HG03565 (cell line): ENCODE measurements around the gene ATP9A.
"Not testable (repeated sequence)": the region's sequence is repeated elsewhere in the genome, so short reads cannot be mapped to it uniquely, and the experiment has no call there.

Experiments used
- ATAC-seq: cut with Tn5 transposase; IDR thresholded peaks from one replicate; pipeline ENCODE4 v1.9.1; 2021; ENCODE audit warnings: mild to moderate bottlenecking, moderate library complexity; ENCODE audit not compliant: unreplicated experiment

ATP9A gene

DNA sequence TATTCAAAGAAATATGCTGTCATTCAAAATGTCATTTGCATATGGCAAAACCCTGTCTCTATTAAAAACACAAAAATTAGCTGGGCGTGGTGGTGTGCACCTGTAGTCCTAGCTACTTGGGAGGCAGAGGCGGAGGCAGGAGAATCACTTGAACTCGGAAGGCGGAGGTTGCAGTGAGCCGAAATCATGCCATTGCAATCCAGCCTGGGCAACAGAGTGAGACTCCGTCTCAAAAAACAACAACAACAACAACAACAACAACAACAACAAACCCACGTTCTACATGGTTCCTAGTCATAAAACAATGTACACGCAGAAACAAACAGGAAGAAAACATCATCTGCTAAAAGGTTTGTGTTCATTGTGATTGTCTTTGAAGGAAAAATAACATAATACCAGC lies 15.0 kb downstream of the ATP9A start:
- not testable (repeated sequence) for ATAC-seq

DNA sequence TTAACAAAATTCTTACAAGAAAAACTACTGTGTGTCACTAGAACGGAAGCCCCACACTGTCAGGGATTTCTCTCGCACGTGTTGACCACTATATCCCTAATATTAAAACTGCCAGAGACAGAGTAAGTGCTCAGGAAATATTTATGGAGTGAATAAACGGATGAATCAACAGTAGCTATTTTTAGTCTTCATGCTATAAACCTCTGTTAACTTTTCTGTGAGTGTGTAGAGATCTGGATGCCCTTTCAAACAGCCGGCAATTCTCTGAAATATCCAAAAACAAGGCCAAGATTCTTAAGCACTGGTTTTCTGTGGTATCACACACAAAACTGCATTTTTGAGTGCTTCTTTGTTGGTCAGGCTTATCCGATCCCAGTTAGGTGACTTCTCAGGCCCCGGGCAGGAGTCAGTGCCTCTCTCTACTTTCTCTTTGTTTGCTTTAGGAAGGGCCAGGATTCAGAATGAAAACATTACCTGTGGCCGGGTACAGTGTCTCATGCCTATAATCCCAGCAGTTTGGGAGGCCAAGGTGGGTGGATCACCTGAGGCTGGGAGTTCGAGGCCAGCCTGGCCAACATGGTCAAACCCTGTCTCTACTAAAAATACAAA lies 15.7 kb downstream of the ATP9A start:
- ATAC-seq: no peak

DNA sequence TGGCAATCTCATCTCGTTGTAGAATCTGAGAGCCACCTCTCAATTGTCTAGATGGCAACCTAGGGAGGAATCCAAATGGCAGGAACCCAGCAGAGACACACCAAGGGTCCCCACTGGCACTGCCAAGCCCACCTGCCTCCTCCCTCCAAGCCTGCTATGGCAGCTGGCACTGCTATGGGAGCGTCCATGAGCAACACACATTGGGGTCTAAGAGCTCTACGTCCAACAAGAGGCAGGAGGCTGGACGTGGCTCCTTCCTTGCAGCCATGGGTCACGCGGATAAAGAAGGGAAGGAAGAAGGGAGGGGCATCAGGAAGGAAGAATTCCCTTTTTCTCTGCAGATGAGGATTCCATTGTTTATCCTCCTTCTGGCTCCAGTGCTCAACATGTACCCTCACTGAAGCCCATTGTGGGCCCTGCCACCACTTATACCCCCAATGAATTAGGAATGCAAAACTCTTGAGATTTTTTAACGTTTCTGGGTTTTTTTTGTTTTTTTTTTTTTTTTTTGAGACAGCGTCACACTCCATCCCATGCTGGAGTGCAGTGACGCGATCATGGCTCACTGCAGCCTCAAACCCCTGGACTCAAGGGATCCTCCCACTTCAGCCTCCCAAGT lies 17.3 kb downstream of the ATP9A start:
- ATAC-seq: no peak

DNA sequence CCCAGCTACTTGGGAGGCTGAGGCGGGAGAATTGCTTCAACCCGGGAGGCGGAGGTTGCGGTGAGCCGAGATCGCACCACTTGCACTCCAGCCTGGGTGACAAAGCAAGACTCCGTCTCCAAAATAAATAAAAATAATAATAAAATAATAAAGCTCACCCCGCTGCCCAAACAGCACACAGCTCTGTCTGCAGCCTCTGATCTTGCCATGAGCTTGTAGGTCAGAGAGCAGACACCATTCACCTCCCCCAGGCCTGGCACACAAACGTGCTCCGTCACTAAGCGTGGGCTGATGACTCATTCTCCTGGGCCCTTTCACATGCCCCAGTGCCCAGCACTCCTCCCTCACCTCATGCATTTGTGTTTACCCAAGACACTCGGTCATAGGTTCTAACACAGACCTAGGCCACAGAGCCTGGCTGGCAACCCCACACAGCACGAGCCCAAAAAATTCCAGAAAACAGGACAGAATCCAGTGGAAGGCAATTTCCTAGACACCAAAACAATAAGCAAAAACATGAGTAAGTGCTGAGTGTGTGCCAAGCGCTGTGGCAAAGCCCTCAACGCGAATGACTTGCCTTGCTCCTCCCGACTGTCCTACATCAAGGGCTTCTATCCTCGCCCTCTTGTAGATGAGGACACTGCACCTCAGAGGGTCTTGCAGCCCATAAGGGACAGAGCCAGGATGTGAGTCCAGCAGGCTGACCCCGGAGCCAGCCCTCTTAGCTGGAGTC lies 18.0 kb downstream of the ATP9A start:
- ATAC-seq: no peak

DNA sequence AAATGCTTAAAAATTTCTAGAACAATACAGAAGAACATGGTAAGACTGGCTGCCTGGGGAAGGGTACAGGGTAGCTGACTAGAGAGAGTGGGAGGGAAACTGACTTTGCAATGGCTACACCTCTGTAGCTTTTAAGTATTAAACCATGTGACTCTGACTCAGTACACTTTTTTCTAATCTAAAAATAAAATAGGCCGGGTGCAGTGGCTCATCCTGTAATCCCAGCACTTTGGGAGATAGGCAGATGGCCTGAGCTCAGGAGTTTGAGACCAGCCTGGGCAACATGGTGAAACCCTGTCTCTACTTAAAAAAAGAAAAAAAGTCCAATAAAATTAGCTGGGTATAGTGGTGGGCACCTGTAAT lies 18.5 kb downstream of the ATP9A start:
- no peak for ATAC-seq

DNA sequence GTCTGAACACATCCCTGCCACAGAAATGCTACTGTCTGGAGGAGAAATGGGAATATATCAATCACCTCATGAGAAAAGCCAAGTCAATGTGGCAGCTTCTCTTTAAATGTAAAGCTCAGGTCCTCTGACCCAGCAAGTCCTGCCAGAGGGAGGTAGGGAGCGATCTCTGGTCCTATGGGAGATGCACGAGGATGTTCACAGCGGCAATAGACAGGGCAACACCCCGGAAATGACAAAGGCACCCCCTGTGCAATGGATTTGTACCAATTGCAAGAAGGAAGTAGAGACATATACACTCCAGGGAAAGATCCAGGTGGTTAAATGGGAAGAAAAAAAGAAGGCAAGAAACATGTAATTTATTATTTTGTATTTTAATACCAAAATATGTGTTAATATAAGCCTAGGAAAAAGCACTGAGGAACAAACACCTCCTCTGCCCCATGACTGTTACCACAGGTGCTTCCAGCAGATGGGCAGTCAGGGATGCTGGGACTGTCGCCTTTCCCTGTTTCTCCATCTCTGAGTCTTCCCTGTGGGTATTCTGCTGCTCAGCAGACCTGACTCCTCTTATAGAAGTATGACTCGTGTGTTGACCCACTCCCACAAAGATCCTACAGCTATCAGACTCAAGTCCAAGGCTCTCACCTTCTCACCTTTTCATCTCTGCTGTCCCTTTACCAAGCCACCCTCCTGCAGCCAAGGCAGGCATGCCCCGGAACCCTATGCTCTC lies 20.8 kb downstream of the ATP9A start:
- no peak for ATAC-seq

DNA sequence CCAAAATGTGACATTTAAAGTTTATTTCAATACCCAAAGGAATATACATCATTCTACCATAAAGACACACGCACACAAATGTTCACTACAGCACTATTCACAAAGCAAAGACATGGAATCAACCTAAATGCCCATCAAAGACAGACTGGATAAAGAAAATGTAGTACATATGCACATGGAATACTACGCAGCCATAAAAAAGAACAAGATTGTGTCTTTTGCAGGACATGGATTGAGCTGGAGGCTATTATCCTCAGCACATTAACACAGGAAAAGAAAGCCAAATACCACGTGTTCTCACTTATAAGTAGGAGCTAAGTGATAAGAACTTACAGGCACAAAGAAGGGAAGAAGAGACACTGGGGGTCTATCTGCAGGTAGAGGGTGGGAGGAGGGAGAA lies 22.4 kb downstream of the ATP9A start:
- no peak for ATAC-seq

DNA sequence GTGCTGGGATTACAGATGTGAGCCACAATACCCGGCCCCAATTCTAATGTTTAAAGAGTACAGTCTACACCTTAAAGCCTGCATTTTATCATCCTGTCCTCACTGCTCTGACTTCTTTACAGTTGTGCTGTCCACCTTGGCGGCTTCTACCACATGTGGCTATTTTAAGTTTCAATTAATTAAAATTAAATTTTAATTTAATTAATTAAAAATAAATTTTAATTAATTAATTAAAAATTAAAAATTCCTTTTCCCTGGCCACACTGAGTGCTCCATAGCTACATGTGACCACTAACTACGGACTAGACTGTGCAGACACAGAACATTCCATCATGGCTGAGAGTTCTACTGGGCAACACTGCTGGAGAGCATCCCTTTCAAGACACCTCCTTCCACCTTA lies 27.4 kb downstream of the ATP9A start:
- no peak for ATAC-seq

DNA sequence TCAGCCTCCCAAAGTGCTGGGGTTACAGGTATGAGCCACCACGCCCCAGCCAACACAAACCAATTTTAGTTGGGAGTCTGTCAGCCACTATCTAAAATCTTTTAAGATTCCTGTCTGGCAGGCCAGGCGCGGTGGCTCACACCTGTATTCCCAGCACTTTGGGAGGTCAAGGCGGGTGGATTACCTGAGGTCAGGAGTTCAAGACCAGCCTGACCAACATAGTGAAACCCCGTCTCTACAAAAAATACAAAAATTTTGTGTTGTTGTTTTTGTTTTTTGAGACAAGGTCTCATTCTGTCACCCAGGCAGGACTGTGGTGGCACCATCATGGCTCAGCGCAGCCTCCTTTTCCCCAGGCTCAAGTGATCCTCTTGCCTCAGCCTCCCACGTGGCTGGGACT lies 27.9 kb downstream of the ATP9A start:
- ATAC-seq: not testable (repeated sequence)

DNA sequence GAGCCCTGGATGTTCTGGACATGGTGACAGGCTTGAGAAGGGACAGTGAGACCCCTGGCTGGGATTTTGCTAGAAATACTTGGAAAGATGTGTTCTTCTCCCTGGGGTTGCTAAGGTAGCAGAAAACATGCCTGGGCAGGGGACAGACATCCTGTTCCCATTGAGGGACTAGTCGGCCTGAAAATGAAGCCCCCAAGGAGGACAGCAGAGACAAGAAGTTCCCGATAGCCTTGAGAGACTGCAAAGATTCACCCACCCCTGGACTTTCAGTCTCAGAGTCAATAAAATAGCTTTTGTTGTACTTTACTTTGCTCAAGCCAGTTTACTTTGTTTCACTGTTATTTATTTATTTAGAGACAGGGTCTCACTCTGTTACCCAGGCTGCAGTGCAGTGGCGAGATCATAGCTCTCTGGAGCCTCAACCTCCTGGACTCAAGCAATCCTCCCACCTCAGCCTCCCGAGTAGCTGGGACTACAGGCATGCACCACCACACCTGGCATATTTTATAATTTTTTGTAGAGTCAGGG lies 28.4 kb downstream of the ATP9A start:
- no peak for ATAC-seq

DNA sequence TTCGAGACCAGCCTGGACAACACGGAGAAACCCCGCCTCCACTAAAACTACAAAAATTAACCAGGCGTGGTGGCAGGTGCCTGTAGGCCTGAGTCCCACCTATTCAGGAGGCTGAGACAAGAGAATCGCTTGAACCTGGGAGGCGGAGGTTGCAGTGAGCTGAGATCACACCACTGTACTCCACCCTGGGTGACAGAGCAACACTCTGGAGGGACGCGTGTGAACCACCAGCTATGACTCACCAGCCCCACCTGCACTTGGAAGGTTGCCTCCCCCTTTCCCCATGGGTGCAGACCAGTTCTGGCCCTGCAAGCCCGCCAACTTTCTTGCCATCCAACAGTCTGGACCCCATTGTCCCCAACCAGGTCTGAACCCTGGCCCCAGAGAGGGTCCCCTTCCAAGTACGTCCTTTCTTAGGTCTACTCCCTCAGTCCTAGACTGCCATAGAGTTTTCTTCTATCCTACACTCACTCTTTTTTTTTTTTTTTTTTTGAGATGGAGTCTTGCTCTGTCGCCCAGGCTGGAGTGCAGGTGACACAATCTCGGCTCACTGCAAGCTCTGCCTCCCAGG lies 29.2 kb downstream of the ATP9A start:
- no peak for ATAC-seq

DNA sequence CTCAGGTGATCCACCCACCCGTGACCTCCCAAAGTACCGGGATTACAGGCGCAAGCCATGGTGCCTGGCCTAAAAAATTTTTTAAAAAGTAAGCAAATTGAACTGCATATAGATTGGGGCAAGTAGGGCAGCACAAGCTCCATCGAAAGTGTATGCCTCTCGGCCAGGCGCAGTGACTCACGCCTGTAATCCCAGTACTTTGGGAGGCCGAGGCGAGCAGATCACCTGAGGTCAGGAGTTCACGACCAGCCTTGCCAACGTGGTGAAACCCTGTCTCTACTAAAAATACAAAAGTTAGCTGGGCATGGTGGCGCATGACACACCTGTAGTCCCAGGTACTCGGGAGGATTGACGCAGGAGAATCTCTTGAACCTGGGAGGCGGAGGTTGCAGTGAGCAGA lies 29.9 kb downstream of the ATP9A start:
- ATAC-seq: not testable (repeated sequence)

DNA sequence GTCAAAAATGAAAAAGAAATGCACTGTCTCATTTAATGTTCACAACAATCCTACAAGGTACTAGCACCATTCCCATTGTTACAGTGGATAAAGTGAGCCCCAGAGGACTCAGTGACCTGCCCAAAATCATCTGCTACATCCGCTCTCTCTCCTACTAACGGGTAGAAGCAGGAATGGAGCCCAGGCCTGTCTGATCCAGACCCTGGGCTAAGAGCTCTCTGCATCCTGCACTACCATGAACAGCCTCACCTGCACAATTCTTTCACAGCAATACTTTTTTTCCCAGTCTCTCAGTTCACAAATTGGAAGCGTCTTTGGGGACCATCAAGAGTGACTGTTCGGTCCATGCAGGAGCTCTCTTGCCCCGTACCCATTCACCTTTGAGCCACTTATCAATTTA lies 31.2 kb downstream of the ATP9A start:
- ATAC-seq: no peak

DNA sequence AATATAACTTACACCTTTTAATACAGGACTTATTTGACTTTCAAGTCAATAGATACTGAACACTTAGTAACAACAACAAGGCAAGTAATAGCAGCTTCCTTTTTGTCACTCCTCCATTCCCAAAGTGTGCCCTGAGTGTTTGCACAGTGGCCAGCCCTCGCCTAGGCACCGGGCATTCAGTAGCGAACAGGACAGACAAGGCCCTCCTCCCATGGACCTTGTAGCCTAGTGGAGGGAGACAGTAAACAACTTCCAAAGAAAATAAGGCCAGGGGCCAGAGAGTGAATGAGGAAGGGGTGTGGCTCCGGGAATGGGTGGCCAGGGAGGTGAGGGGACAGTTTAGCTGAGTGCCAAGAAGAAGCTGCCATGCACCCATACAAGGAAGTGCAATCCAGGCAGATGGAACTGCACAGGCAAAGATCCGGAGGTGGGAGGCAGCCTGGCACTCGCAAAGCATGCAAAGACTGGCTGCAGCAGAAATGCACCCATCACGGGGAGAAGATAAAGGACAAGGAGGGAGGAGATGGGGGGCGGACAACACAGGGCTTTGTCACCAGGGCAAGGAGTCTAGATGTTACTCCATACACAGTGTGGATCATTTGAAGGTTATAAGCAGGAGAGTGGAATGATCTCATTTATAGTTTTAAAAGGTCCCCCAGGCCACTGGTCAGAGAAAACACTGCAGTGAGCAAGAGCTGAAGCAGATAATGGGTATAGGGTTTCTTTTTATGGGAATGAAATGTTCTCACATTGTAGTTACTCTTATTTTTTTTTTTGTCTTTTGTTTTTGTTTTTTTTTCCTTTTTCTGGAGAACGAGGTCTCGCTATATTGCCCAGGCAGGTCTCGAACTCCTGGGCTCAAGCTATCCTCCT lies 32.2 kb downstream of the ATP9A start:
- no peak for ATAC-seq

DNA sequence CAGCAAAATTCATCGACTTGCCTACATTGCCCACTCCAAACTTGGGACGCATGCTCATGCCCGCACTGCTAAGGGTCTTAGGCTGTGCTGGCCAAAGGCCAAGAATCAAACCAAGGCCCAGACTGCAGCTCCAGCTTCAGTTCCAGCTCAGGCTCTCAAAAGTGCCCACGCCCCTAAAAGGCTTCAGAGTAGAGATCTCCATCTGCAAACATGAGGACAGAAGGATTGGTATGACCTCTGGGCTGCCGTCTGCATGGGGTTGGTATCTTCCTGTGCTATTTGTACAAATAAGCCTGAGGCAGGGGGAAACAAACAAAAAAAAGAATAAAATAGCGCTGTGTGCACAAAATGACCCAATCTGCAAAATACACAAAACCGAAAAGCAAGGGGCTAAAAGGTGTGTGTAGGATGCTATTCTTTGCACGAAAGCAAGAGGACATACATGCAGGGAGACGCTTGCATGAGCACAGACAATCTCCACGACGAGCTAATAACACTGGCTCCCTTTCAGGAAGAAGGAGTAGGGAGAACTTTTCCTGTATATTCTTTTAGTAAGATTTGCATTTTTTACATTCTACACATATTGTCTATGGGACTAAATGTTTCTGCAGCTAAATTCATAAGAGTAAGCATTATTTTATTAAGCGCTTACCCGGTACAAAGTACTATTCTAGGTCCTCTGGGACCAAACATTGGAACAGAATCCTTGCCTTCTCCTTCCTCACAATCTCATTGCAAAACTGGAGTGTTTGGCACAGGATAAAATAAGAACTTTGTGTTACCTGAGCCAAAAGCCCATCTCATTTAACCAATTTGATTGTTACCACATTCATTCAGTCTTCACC lies 33.1 kb downstream of the ATP9A start:
- no peak for ATAC-seq

DNA sequence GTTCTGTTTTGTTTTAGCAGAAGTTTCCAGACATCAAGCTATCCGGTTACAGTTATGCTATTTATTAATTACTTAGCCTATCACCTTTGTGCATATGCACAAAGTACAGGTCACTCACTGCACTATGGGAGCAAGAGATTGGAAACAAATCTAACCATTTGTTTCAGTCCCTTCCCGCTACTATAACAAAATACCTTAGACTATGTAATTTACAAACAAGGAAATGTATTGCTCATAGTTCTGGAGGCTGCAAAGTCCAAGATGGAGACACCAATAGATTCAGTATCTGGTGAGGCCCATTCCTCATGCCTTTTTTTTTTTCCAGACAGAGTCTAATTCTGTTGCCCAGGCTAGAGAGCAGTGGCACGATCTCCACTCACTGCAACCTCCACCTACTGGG lies 35.1 kb downstream of the ATP9A start:
- no peak for ATAC-seq

DNA sequence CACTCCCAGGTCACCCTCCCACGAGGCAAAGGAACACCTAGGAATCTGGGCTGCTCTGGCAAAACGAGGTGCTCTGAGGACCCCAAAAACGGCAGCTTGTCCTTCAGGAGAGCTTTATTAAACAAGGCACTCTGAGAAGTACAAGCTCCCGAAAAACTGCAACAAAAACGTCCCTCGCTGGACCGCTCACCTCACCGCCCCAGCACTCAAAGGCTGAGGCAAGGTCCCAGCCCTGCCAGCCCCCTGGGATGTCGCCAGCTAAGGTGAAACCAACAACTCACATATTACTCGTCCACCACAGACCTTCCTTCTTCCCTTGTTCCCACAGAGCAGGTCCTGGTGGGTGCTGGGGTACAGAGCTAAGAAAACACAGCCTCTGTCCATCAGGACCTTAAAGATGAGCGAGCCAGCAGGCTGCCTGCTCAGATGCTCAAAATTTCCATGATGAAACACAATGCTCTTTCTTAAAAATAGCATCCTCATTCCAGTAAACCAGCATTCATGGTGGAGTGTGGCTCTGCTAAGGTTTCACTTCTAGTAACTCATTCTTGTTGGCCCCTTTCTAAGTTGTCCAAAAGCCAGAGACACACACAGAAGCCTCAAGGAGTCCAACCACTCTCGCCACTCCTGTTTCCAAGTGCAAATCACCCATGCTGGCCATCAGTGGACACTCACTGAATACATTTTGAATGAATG lies 35.9 kb downstream of the ATP9A start:
- ATAC-seq: no peak

DNA sequence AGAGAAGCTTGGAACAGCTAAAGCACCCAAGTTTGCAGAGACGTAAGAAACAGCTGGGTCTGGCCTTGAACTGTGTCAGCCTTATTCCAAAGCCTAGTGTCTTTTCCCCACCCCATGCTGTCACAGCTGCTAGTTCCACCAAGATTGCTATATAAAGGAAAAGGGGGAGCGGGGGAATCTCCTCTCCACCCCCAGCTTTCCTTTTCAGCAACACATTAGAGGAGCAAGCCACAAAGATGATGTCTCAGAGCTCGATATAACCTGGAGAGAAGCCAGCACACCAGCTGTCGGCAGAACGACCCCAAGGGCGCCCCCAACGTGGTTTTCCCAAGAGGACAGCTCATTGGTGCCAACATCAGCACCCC lies 36.5 kb downstream of the ATP9A start:
- no peak for ATAC-seq

DNA sequence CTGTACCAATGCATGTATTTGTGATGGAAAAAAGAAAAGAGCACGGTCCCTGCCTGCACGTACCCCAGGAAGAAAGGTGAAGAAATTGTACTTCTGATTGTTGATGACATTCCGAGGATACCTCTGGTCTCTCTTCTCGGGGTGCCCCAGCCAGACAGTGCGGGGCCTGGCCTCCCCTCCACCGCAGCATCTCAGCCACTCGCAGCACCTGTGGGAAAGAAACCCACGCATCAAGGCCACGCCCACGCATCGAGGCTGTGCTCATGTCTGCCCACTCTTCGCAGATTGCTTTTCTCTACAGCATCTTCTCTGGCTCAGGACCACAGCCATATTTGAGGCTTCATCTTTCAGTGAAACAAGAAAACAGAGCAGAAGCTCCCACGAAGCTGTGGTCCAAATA lies 38.4 kb downstream of the ATP9A start:
- no peak for ATAC-seq
